Cardiac fibroblast (primary cell): ENCODE measurements around the gene LRRC9.
"Not testable (repeated sequence)": the region's sequence is repeated elsewhere in the genome, so short reads cannot be mapped to it uniquely, and the experiment has no call there.

ENCODE experiments used
- DNase-seq, 2 donors: peaks; one replicate each; pipeline versions ENCODE4 v3.0.0 to v3.0.0-alpha.2; 2010; ENCODE audit warnings: low read depth in 2 of 2
- H3K4me3 ChIP-seq, 2 donors: replicated peaks in 1 of 2; 1 replicate in 1 of 2; 2 replicates in 1 of 2; pipeline ENCODE4 v1.5.1; 2011; ENCODE audit warnings: low read depth in 2 of 2, low read length in 2 of 2, mild to moderate bottlenecking in 2 of 2, moderate library complexity in 1 of 2
- TF ChIP-seq, protein P1 (sequence below): IDR thresholded peaks from one replicate; pipeline ENCODE4 v1.5.1; 2011; ENCODE audit warnings: low read depth, mild to moderate bottlenecking, low read length, inconsistent platforms

Gene LRRC9

GRCh38 chr14:59920378-59920683, 387 bp downstream of the LRRC9 start:
- no peak overlapping the region for H3K4me3 ChIP-seq
- TF ChIP-seq, protein P1, sequence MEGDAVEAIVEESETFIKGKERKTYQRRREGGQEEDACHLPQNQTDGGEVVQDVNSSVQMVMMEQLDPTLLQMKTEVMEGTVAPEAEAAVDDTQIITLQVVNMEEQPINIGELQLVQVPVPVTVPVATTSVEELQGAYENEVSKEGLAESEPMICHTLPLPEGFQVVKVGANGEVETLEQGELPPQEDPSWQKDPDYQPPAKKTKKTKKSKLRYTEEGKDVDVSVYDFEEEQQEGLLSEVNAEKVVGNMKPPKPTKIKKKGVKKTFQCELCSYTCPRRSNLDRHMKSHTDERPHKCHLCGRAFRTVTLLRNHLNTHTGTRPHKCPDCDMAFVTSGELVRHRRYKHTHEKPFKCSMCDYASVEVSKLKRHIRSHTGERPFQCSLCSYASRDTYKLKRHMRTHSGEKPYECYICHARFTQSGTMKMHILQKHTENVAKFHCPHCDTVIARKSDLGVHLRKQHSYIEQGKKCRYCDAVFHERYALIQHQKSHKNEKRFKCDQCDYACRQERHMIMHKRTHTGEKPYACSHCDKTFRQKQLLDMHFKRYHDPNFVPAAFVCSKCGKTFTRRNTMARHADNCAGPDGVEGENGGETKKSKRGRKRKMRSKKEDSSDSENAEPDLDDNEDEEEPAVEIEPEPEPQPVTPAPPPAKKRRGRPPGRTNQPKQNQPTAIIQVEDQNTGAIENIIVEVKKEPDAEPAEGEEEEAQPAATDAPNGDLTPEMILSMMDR = no peak
- no peak for DNase-seq

DNA sequence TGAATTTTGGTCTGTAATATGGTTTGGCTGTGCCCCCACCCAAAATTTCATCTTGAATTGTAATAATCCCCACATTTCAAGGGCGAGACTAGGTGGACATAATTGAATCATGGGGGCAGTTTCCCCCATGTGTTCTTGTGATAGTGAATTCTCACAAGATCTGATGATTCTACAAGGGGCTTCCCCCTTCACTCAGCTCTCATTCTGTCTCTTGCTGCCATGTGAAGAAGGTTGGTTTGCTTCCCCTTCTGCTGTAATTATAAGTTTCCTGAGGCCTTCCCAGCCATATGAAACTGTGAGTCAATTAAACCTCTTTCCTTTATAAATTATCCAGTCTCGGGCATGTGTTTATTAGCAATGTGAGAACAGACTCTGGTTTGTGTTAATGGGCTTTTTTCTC, 5.9 kb downstream of the LRRC9 start:
- TF ChIP-seq, protein P1 = no peak
- H3K4me3 ChIP-seq = no peak overlapping the region
- no peak for DNase-seq

DNA sequence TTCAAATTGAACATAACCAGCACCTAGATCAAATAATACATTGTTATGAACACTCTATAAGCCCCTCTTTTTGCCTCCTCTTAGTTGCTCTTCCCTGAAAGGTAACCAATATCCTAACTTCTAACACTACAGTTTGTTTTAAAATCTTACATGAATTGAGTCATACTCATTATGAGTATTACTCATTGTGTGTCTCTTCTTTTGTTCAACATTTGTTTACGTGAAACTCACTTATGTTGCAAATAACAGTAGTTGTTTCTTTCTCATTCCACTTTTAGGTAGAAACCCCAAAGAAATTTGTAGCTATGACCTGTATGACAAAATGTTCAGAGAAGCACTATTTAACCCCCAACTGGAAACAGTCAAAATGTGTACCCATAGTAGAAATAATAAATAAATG, 6.6 kb downstream of the LRRC9 start:
- TF ChIP-seq, protein P1 = no peak
- no peak for DNase-seq
- no peak overlapping the region for H3K4me3 ChIP-seq

DNA sequence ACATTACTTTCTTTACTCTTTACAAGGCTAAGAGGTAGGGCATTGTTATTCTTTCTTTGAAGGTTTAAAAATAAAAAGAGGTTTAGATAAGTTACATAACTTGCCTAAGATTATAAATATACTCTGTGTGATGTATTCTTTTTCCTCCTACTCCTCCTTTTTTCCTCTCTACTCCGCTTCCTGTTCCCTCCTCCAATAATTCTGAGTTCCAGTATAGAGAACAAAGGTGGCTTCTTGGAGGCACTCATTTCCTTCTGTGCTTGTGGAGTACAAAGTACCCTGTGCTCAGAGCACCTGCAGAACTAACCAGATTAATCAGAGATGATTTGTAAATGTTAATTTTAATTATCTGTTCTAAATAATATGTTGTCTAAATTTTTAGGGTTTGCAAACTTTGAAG, 11.3 kb downstream of the LRRC9 start:
- no peak overlapping the region for H3K4me3 ChIP-seq
- TF ChIP-seq, protein P1 = no peak
- no peak for DNase-seq

- no peak for DNase-seq
- no peak overlapping the region for H3K4me3 ChIP-seq
- TF ChIP-seq, protein P1 = no peak
Measured at GRCh38 chr14:59936145-59936544, 16.2 kb downstream of the LRRC9 start.

DNA sequence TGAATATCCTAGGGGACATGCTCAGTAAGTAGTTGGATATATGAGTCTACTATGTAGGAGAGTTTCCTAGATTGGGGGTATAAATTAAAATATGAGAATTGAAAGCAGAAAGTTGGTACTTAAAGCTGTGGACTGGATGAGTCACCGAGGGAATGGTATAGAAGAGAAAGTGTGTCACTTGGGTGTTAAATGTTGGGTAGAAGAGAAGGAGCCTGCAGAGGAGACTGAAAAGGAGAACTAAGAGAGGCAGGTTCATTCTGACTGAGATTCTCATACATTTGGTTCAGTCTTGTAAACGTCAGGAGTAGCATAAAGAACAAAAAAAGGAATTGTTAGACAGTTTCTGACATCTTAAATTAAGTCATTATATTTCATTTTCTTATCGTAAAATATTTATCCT, 19.9 kb downstream of the LRRC9 start:
- TF ChIP-seq, protein P1 = no peak
- H3K4me3 ChIP-seq = no peak overlapping the region
- no peak for DNase-seq

GRCh38 chr14:59942296-59942862, 22.4 kb downstream of the LRRC9 start:
- DNase-seq, H3K4me3 ChIP-seq: not testable (repeated sequence)

- TF ChIP-seq, protein P1 = no peak
- H3K4me3 ChIP-seq = no peak overlapping the region
- DNase-seq = no peak
Measured at GRCh38 chr14:59944909-59945308, 25.0 kb downstream of the LRRC9 start.

- DNase-seq = not testable (repeated sequence)
Measured at GRCh38 chr14:59952141-59952540, 32.2 kb downstream of the LRRC9 start.

GRCh38 chr14:59957890-59958289, 37.9 kb downstream of the LRRC9 start:
- H3K4me3 ChIP-seq, DNase-seq: not testable (repeated sequence)

More at GRCh38 chr14:59952141-59952540, 32.2 kb downstream of the LRRC9 start:
- H3K4me3 ChIP-seq = not testable (repeated sequence)
